Measurements from ENCODE around the gene HPX. TPM values are rescaled to one million over a fixed set of nuclear protein-coding genes. Genes with fewer than 3 reads are reported as not detected.

The HPX gene, protein sequence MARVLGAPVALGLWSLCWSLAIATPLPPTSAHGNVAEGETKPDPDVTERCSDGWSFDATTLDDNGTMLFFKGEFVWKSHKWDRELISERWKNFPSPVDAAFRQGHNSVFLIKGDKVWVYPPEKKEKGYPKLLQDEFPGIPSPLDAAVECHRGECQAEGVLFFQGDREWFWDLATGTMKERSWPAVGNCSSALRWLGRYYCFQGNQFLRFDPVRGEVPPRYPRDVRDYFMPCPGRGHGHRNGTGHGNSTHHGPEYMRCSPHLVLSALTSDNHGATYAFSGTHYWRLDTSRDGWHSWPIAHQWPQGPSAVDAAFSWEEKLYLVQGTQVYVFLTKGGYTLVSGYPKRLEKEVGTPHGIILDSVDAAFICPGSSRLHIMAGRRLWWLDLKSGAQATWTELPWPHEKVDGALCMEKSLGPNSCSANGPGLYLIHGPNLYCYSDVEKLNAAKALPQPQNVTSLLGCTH
- total RNA-seq, result 0.34 TPM in 1 of 2 replicates, not detected in the other

DNA sequence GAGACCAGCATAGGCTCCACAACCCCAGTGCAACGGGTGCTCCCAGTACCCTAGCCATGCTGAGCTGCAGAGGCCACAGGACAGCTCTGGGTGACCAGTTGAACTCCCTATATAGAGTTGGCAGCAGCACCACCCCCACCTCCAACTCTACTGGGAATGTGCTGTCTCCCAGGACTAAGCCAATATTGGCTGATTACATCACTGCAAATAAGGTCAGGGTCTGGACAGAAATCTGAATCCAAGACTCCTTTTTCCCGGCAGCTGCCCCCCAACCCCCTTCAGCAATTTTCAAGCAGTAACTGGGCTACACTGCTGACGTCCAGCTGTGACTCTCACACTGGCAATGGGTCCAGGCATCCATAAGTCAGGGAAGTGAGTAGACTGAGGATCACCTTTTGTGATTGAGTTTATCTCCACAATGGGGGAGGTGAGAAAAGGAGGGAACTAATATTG is at the start of gene HPX:
TSS of gene HPX (minus strand) at position 82 of the 453 bp plus-strand sequence. CDS start at position 58, 24 bp downstream.

DNA sequence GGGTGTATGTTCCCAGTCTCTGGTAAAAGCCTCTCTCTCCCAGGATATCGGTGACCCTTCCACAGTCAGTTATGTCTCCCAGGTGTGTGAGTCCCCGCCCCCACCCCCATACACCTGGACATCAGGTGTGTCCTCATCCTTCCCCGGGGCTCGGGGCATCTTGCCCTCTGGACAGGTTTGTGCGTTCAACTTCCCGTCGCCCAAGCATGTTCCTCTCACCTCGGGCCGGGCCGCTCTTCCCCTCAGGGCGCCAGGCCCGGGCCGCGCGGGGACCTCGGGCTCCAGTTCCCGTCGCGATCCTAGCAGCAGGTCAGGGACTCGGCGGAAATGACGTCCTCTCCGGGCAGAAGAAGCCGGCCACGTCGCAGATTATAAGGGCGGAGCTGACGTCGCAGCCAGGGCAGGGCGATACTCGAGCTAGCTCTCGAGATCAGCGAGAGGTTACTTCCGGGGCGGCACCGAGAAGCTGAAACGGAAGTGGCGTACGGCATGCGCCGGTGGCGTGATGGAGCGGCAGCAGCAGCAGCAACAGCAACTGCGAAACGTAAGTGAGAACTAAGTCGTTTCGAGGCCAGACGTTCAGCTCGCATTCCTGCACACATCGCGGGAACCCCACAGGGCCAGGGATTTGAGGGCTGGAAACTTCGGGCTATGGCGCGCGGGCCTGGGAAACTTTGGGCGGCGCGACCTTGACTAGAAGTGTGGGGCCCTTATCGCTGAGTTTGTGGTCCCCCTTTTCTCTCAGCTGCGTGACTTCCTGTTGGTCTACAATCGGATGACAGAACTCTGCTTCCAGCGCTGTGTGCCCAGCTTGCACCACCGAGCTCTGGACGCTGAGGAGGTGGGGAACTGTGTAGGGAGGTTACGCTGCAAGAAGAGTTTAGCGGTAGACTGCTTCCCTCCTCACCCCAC is 40.5 kb upstream of the HPX start, which contains the start of the genes ARFIP2 and TIMM10B:
TSS of gene ARFIP2 (minus strand) at position 320 of the 912 bp plus-strand sequence. CDS start 910 bp downstream, outside the sequence.
TSS of gene TIMM10B (plus strand) at position 490 of the 912 bp plus-strand sequence. CDS start at position 506, 16 bp downstream.

DNA sequence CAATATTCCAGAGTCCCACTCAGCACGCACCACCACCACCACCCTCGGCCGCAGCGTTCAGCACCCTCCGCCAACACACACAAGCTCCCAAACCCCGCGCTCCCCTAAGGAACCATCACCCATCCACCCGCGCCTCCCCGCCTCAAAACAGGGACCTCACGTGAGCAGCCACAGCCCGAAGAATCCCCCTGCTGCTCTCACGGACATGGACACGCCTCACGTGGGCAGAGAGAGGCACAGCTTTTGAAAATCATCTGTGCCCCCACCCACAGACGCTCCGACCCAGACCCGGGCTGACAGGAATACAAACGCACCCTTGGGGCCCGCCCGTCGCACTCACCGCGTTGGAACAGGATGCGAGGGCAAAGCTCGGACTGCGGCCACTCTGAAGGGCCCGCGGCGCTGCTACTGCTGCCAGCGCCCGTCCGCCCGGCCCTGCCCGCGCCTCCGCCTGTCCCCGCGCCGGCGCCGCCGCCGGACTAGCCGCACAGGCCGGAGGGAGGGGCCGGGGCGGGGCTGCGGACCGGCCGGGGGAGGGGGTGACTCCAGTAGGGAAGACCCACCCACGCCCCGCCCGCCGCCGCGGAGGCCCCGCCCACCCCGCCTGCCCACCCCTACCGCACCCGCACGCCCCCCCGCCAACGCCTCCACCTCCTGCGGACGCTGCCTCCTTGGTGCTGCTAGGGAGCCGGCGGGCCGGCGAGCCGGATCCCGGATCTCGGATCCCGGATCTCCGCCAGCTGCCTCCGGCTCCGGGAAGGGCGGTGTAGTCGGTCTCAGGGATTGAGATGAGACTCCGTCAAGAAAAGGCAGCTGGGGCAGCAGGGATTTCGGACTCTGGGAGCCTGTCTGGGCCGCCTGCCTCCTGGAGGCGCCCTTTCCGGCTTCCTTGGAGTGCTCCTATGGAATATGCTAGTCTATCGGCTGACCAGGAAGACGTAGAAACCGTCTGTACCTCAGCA is 32.9 kb upstream of the HPX start, which contains the start of gene TRIM3:
TSS of gene TRIM3 (minus strand) at position 491 of the 962 bp plus-strand sequence. CDS start 8,246 bp downstream, outside the sequence.

DNA sequence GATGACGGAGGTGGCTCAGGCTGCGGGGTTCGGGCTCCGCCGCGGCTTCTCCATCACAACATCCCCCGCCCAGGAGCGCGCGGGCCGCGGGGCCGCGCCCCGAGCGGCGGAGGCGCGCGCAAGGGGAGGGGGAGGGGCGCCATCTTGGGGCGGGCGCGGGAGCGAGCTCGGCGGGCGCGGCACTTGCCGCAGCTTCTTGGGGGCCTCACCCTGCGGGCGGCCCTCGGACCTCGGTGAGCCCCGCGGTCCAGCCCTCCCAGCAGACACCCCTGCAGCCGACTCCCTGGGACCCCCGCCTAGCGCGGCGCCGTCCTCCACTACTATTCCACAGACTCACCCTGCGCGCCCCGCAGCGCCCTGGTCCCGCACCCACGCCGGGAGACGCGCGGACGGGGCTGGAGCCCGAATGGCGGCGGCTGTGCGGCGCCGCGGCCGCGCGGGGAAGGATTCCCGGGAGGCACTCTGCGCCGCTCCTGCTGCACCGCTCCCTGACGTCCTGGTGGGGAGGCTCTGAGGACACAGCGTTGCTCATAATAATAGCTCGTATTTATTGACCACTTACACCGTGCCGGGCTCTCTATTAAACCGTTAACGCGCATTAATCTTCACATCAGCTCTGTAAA is 21.7 kb downstream of the HPX start, which contains the start of gene APBB1:
TSS of gene APBB1 (minus strand) at position 86 of the 623 bp plus-strand sequence. CDS start 7,747 bp downstream, outside the sequence.

DNA sequence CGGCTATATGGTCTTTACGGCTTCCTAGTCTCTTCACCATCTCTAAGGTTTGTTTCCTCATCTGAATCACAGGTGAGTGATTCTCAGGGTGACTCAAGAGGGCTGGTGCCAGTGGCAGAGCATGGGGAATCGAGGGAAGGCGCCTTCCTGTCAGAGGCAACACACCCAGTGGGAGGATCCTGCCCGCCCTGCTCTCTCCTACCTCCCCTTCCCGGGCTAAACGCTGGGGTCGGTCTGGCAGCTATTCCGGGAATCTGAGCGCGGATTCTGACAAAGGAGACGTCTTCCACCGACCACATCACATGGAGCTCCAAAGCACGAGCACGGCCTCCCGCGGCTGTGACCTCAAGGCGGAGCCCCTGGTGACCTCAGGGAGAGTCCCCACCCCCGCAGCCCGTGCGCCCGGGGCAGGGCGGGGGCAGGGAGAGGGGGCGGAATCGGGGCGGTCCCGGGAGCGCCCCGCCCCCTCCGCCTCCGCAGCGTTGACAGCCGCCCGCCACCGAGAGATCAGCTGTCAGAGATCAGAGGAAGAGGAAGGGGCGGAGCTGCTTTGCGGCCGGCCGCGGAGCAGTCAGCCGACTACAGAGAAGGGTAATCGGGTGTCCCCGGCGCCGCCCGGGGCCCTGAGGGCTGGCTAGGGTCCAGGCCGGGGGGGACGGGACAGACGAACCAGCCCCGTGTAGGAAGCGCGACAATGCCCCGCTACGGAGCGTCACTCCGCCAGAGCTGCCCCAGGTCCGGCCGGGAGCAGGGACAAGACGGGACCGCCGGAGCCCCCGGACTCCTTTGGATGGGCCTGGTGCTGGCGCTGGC is 50.7 kb downstream of the HPX start, which contains the start of gene SMPD1:
TSS of gene SMPD1 (plus strand) at position 570 of the 813 bp plus-strand sequence. CDS start at position 695, 125 bp downstream.

Other genes with a start within 250 kb of the HPX start
- not detected in 2 replicates for gene OR52W1, start 241.8 kb downstream of the HPX start, total RNA-seq
- not detected in 2 replicates for gene C11orf42, start 235.4 kb downstream of the HPX start, total RNA-seq
- gene FHIP1B, start 206.4 kb downstream of the HPX start, total RNA-seq, result 8.3 and 9.6 TPM in 2 replicates
- under 0.01 TPM in 1 of 2 replicates, not detected in the other for gene CNGA4, start 201.9 kb downstream of the HPX start, total RNA-seq
- gene CCKBR, start 181.1 kb downstream of the HPX start, total RNA-seq, result not detected in 2 replicates
- gene CAVIN3, start 120.5 kb downstream of the HPX start, total RNA-seq, result 78.0 and 95.1 TPM in 2 replicates
- 13.5 and 14.1 TPM in 2 replicates for gene SMPD1, start 50.5 kb downstream of the HPX start, total RNA-seq
- gene APBB1, start 21.9 kb downstream of the HPX start, total RNA-seq, result 24.9 and 34.5 TPM in 2 replicates
- gene TRIM3, start 33.0 kb upstream of the HPX start, total RNA-seq, result 14.7 and 17.4 TPM in 2 replicates
- gene ARFIP2, start 40.3 kb upstream of the HPX start, total RNA-seq, result 33.2 and 37.0 TPM in 2 replicates
- 19.9 and 29.0 TPM in 2 replicates for gene TIMM10B, start 40.5 kb upstream of the HPX start, total RNA-seq
- 1.4 and 2.8 TPM in 2 replicates for gene DNHD1, start 56.3 kb upstream of the HPX start, total RNA-seq
- gene RRP8, start 162.6 kb upstream of the HPX start, total RNA-seq, result 8.5 and 11.8 TPM in 2 replicates
- gene ILK, start 162.8 kb upstream of the HPX start, total RNA-seq, result 118 and 125 TPM in 2 replicates
- 16.8 and 26.7 TPM in 2 replicates for gene TAF10, start 171.2 kb upstream of the HPX start, total RNA-seq
- gene TPP1, start 178.4 kb upstream of the HPX start, total RNA-seq, result 76.7 and 99.4 TPM in 2 replicates
- 33.4 and 45.6 TPM in 2 replicates for gene DCHS1, start 214.8 kb upstream of the HPX start, total RNA-seq
- gene MRPL17, start 242.4 kb upstream of the HPX start, total RNA-seq, result 38.6 and 42.4 TPM in 2 replicates